MM.1S (cell line): ENCODE data around the gene ULK1.

Experiments
- DNase-seq: peaks from one replicate; pipeline ENCODE4 v3.0.0-alpha.2; 2015
- H2AFZ ChIP-seq: fragments of 300-600 bp; sonication (generic); 2 replicates; pipeline ENCODE4 v1.6.0; 2016; ENCODE audit warnings: antibody characterized with exemption, low read length
- H3F3A ChIP-seq: fragments of 300-600 bp; sonication (generic); 2 replicates; pipeline ENCODE4 v1.6.1; 2016; ENCODE audit warnings: mild to moderate bottlenecking, antibody characterized with exemption, low read length, moderate library complexity, mixed read lengths; ENCODE audit not compliant: insufficient read depth
- H3K27ac ChIP-seq: fragments of 300-600 bp; sonication (generic); 2 replicates; pipeline ENCODE4 v1.5.1; 2016; ENCODE audit warnings: mild to moderate bottlenecking, low read length
- H3K27me3 ChIP-seq: fragments of 300-600 bp; sonication (generic); replicated peaks from 2 replicates; pipeline ENCODE4 v1.6.0; 2016; ENCODE audit warnings: low read length; ENCODE audit not compliant: insufficient read depth
- H3K36me3 ChIP-seq: fragments of 300-600 bp; sonication (generic); replicated peaks from 2 replicates; pipeline ENCODE4 v1.6.1; 2016; ENCODE audit warnings: mild to moderate bottlenecking, low read length, mixed read lengths; ENCODE audit not compliant: insufficient read depth
- H3K4me1 ChIP-seq: fragments of 300-600 bp; sonication (generic); 2 replicates; pipeline ENCODE4 v1.6.1; 2016; ENCODE audit warnings: low read length, mixed read lengths
- H3K4me2 ChIP-seq: fragments of 300-600 bp; sonication (generic); 2 replicates; pipeline ENCODE4 v1.6.0; 2016; ENCODE audit warnings: low read depth, low read length
- H3K4me3 ChIP-seq: fragments of 300-600 bp; sonication (generic); 2 replicates; pipeline ENCODE4 v1.5.1; 2016; ENCODE audit warnings: low read length, mixed read lengths
- H3K79me2 ChIP-seq: fragments of 300-600 bp; sonication (generic); 2 replicates; pipeline ENCODE4 v1.6.1; 2016; ENCODE audit warnings: mixed run types, low read length, mixed read lengths
- H3K9ac ChIP-seq: fragments of 300-600 bp; sonication (generic); 2 replicates; pipeline ENCODE4 v1.6.1; 2016; ENCODE audit warnings: low read length, mixed read lengths
- H3K9me2 ChIP-seq: fragments of 300-600 bp; sonication (generic); replicated peaks from 2 replicates; pipeline ENCODE4 v1.6.1; 2016; ENCODE audit warnings: mild to moderate bottlenecking, low read length, mixed read lengths; ENCODE audit not compliant: insufficient read depth
- H3K9me3 ChIP-seq: fragments of 300-600 bp; sonication (generic); replicated peaks from 2 replicates; pipeline ENCODE4 v1.6.1; 2016; ENCODE audit warnings: mild to moderate bottlenecking, low read length, mixed read lengths; ENCODE audit not compliant: insufficient read depth
- H4K20me1 ChIP-seq: fragments of 300-600 bp; sonication (generic); 2 replicates; pipeline ENCODE4 v1.6.1; 2016; ENCODE audit warnings: mild to moderate bottlenecking, low read length, moderate library complexity, mixed read lengths; ENCODE audit not compliant: insufficient read depth
- EZH2 ChIP-seq: fragments of 300-600 bp; sonication (generic); optimal IDR thresholded peaks from 2 replicates; pipeline ENCODE3; 2017; ENCODE audit warnings: low read depth, mild to moderate bottlenecking, antibody characterized with exemption, low read length, mixed read lengths
- EZH2phosphoT487 ChIP-seq: fragments of 300-600 bp; sonication (generic); IDR thresholded peaks from 2 replicates; pipeline ENCODE4 v1.6.1; 2018; ENCODE audit warnings: antibody characterized with exemption, low read length
- TF ChIP-seq, protein P1 (sequence below): fragments of 300-600 bp; sonication (generic); IDR thresholded peaks from 2 replicates; pipeline ENCODE4 v1.5.1; 2016; ENCODE audit warnings: antibody characterized with exemption, low read length, mixed read lengths

ULK1 gene

DNA sequence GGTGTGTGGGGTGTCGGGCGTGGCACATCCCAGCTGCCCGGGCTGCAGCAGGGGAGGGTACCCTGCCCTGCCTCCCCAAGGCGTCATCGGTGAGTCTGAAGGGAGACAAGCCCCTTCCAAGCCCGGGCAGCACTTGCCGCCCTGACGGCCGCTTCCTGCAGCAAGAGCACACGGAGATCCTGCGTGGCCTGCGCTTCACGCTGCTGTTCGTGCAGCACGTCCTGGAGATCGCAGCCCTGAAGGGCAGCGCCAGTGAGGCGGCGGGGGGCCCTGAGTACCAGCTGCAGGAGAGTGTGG, 24.6 kb downstream of the ULK1 start:
- Histone ChIP-seq H3K27ac (no peak overlapping the region), H3K4me1 (peaks cover 5% of the 10 kb centered on the region), H2AFZ (no peak overlapping the region), H3K4me3 (no peak overlapping the region), H3K4me2 (no peak overlapping the region), H4K20me1 (no peaks in the 10 kb centered on the region), H3K9me2 (no peaks in the 10 kb centered on the region), H3K9me3 (no peaks in the 10 kb centered on the region), H3K36me3 (no peaks in the 10 kb centered on the region), H3K27me3 (no peaks in the 10 kb centered on the region), H3F3A (no peaks in the 10 kb centered on the region), H3K9ac (no peak overlapping the region), H3K79me2 (no peaks in the 10 kb centered on the region)
- TF ChIP-seq, protein P1, sequence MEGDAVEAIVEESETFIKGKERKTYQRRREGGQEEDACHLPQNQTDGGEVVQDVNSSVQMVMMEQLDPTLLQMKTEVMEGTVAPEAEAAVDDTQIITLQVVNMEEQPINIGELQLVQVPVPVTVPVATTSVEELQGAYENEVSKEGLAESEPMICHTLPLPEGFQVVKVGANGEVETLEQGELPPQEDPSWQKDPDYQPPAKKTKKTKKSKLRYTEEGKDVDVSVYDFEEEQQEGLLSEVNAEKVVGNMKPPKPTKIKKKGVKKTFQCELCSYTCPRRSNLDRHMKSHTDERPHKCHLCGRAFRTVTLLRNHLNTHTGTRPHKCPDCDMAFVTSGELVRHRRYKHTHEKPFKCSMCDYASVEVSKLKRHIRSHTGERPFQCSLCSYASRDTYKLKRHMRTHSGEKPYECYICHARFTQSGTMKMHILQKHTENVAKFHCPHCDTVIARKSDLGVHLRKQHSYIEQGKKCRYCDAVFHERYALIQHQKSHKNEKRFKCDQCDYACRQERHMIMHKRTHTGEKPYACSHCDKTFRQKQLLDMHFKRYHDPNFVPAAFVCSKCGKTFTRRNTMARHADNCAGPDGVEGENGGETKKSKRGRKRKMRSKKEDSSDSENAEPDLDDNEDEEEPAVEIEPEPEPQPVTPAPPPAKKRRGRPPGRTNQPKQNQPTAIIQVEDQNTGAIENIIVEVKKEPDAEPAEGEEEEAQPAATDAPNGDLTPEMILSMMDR = no peak
- TF ChIP-seq EZH2phosphoT487 = no peak
- no peak for TF ChIP-seq EZH2
- DNase-seq = no peak

DNA sequence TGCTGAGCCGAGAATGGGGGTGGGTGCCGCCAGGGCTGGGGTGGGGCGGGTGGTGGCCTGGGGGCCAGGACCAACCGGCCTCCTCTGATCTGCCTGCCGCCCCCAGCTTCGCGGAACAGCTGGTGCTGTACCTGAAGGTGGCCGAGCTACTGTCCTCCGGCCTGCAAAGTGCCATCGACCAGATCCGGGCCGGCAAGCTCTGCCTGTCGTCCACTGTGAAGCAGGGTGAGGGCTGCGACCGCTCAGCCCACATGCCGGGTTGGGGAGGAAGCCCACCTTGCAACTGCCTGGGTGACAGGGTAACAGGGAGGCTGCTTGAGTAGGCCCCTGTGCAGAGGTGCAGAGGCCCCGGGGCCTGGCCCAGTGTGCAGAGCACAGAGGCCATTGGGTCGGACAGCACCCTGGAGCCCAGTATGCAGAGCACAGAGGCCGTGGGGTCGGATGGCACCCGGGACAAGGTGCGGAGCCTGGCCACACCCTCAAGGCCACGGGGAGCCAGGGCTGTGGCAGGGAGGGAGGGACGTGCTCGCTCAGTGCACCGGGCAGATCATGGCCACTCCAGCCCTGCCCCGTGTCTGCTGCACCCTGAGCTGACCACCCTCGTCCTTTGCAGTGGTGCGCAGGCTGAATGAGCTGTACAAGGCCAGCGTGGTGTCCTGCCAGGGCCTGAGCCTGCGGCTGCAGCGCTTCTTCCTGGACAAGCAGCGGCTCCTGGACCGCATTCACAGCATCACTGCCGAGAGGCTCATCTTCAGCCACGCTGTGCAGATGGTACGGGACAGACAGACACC, 25.1 kb downstream of the ULK1 start:
- TF ChIP-seq, protein P1 = no peak
- TF ChIP-seq EZH2 = no peak
- TF ChIP-seq EZH2phosphoT487 = no peak
- Histone ChIP-seq H4K20me1 (no peaks in the 10 kb centered on the region), H3K27me3 (no peaks in the 10 kb centered on the region), H3K9me3 (no peaks in the 10 kb centered on the region), H3K9ac (no peak overlapping the region), H3F3A (0 out of 2 replicates have a peak, but pooled peaks cover 2% of the 10 kb centered on the region), H3K4me1 (peaks cover 5% of the 10 kb centered on the region), H3K79me2 (no peaks in the 10 kb centered on the region), H3K4me3 (no peak overlapping the region), H3K4me2 (no peak overlapping the region), H2AFZ (no peak overlapping the region), H3K27ac (no peak overlapping the region), H3K36me3 (no peaks in the 10 kb centered on the region), H3K9me2 (no peaks in the 10 kb centered on the region)
- no peak for DNase-seq

DNA sequence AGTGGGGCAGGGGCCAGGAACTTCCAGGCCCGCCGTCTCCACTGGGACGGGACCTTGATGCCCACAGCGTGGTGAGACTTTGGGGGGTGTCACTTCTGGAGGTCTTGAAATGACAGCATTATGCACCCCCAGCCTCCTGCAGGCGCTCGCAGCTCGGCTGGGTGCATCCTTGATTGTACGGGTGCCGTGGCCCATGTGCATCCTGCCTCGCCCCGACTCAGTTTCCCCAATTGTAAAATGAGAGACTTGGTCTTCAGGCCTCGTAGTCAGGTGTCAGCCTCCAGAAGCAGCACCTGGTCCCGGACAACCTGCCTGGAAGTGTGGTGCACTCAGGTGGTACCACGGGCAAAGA, 25.7 kb downstream of the ULK1 start:
- DNase-seq = no peak
- TF ChIP-seq EZH2 = no peak
- no peak overlapping the region for H2AFZ ChIP-seq
- no peak overlapping the region for H3K27ac ChIP-seq
- no peak overlapping the region for H3K4me3 ChIP-seq
- H3F3A ChIP-seq = 0 out of 2 replicates have a peak, but pooled peaks cover 6% of the 10 kb centered on the region
- H3K36me3 ChIP-seq = no peaks in the 10 kb centered on the region
- no peaks in the 10 kb centered on the region for H3K9me2 ChIP-seq
- no peaks in the 10 kb centered on the region for H3K27me3 ChIP-seq
- H3K9ac ChIP-seq = no peak overlapping the region
- no peak overlapping the region for H3K4me2 ChIP-seq
- H3K9me3 ChIP-seq = no peaks in the 10 kb centered on the region
- H3K4me1 ChIP-seq = peaks cover 5% of the 10 kb centered on the region
- no peaks in the 10 kb centered on the region for H3K79me2 ChIP-seq
- no peaks in the 10 kb centered on the region for H4K20me1 ChIP-seq
